H9 (cell line): ENCODE results near the gene NMRAL1. TPM values are rescaled to one million over a fixed set of nuclear protein-coding genes. Genes with fewer than 3 reads are reported as not detected.

Experiments
- DNase-seq: peaks from one replicate; pipeline ENCODE4 v3.0.0-alpha.2; 2017
- H2AFZ ChIP-seq: one replicate; pipeline ENCODE4 v1.6.1; 2013; ENCODE audit warnings: mild to moderate bottlenecking, low read length, control low read depth, moderate library complexity
- H2AK5ac ChIP-seq: 2 replicates; pipeline ENCODE4 v1.6.1; 2013; ENCODE audit warnings: low read length, control low read depth, mixed read lengths; ENCODE audit not compliant: insufficient read length
- H2BK120ac ChIP-seq: one replicate; pipeline ENCODE4 v1.6.1; 2013; ENCODE audit warnings: low read depth, mild to moderate bottlenecking, low read length, control low read depth, inconsistent platforms; ENCODE audit not compliant: poor library complexity, severe bottlenecking
- H2BK12ac ChIP-seq: 2 replicates; pipeline ENCODE4 v1.6.1; 2013; ENCODE audit warnings: low read length, control low read depth, mixed read lengths, low read depth; ENCODE audit not compliant: insufficient read length
- H2BK15ac ChIP-seq: 2 replicates; pipeline ENCODE4 v1.6.1; 2013; ENCODE audit warnings: low read depth, low read length, control low read depth
- H2BK20ac ChIP-seq: one replicate; pipeline ENCODE4 v1.6.1; 2013; ENCODE audit warnings: low read depth, mild to moderate bottlenecking, low read length, control low read depth, inconsistent platforms; ENCODE audit not compliant: poor library complexity, severe bottlenecking
- H2BK5ac ChIP-seq: 2 replicates; pipeline ENCODE4 v1.6.1; 2013; ENCODE audit warnings: low read length, control low read depth, mixed read lengths; ENCODE audit not compliant: insufficient read length
- H3K14ac ChIP-seq: 2 replicates; pipeline ENCODE4 v1.6.1; 2013; ENCODE audit warnings: low read length, control low read depth; ENCODE audit not compliant: insufficient read depth
- H3K18ac ChIP-seq: 2 replicates; pipeline ENCODE4 v1.6.1; 2013; ENCODE audit warnings: low read depth, mild to moderate bottlenecking, mixed read lengths, low read length, control low read depth; ENCODE audit not compliant: insufficient read length
- H3K23ac ChIP-seq: 2 replicates; pipeline ENCODE4 v1.6.1; 2013; ENCODE audit warnings: low read length, control low read depth, mixed read lengths, low read depth; ENCODE audit not compliant: insufficient read length
- H3K23me2 ChIP-seq: 2 replicates; pipeline ENCODE4 v1.6.1; 2013; ENCODE audit warnings: low read depth, mild to moderate bottlenecking, mixed read lengths, low read length, control low read depth; ENCODE audit not compliant: insufficient read length, poor library complexity, severe bottlenecking
- H3K27ac ChIP-seq: 2 replicates; pipeline ENCODE4 v1.5.1; 2013; ENCODE audit warnings: low read length, control low read depth, mixed read lengths, low read depth; ENCODE audit not compliant: insufficient read length
- H3K27me3 ChIP-seq: 2 replicates; pipeline ENCODE4 v1.6.1; 2013; ENCODE audit warnings: low read length, control low read depth, inconsistent platforms; ENCODE audit not compliant: insufficient read depth
- H3K4ac ChIP-seq: 2 replicates; pipeline ENCODE4 v1.6.1; 2013; ENCODE audit warnings: low read depth, mild to moderate bottlenecking, control low read depth, inconsistent platforms, low read length, moderate library complexity
- H3K4me1 ChIP-seq: 2 replicates; pipeline ENCODE4 v1.6.1; 2013; ENCODE audit warnings: low read length, control low read depth, inconsistent platforms; ENCODE audit not compliant: insufficient read depth
- H3K4me2 ChIP-seq: 2 replicates; pipeline ENCODE4 v1.6.1; 2013; ENCODE audit warnings: low read length, control low read depth, mixed read lengths; ENCODE audit not compliant: insufficient read length, insufficient read depth
- H3K56ac ChIP-seq: 2 replicates; pipeline ENCODE4 v1.6.1; 2013; ENCODE audit warnings: low read depth, mild to moderate bottlenecking, mixed read lengths, low read length, control low read depth; ENCODE audit not compliant: insufficient read length
- H3K79me1 ChIP-seq: 2 replicates; pipeline ENCODE4 v1.6.1; 2013; ENCODE audit warnings: low read depth, mild to moderate bottlenecking, moderate library complexity, low read length, control low read depth, inconsistent platforms; ENCODE audit not compliant: insufficient read depth, poor library complexity, severe bottlenecking
- H3K79me2 ChIP-seq: 2 replicates; pipeline ENCODE4 v1.6.1; 2013; ENCODE audit warnings: low read length, control low read depth, inconsistent platforms; ENCODE audit not compliant: insufficient read depth
- H3K9ac ChIP-seq: 2 replicates; pipeline ENCODE4 v1.6.1; 2013; ENCODE audit warnings: low read length, control low read depth, mixed read lengths; ENCODE audit not compliant: insufficient read length; ENCODE audit errors: extremely low read depth
- H3K9me3 ChIP-seq: one replicate; pipeline ENCODE4 v1.6.1; 2013; ENCODE audit warnings: low read depth, low read length, inconsistent platforms; ENCODE audit not compliant: control insufficient read depth
- H3T11ph ChIP-seq: one replicate; pipeline ENCODE4 v1.6.1; 2013; ENCODE audit warnings: mild to moderate bottlenecking, low read length, control low read depth, inconsistent platforms
- H4K20me1 ChIP-seq: one replicate; pipeline ENCODE4 v1.6.1; 2013; ENCODE audit not compliant: control insufficient read depth, insufficient read length, insufficient read depth
- H4K5ac ChIP-seq: 2 replicates; pipeline ENCODE4 v1.6.1; 2013; ENCODE audit warnings: low read depth, mild to moderate bottlenecking, mixed read lengths, low read length, control low read depth; ENCODE audit not compliant: insufficient read length
- H4K8ac ChIP-seq: replicated peaks from 2 replicates; pipeline ENCODE4 v1.6.1; 2013; ENCODE audit warnings: low read length, control low read depth, mixed read lengths, low read depth; ENCODE audit not compliant: insufficient read length
- H4K91ac ChIP-seq: 2 replicates; pipeline ENCODE4 v1.6.1; 2013; ENCODE audit warnings: low read depth, mild to moderate bottlenecking, moderate library complexity, mixed read lengths, low read length, control low read depth; ENCODE audit not compliant: insufficient read length
- H3K27ac Mint-ChIP-seq, 3 experiments: 2 replicates in 2 of 3; 3 replicates in 1 of 3; pipeline ENCODE4 v1.8.0; 2020 to 2021; ENCODE audit warnings: mixed read lengths in 3 of 3, mild to moderate bottlenecking in 1 of 3, moderate library complexity in 1 of 3
- H3K27me3 Mint-ChIP-seq: 2 replicates; pipeline ENCODE4 v1.8.0; 2021; ENCODE audit warnings: low read depth, mild to moderate bottlenecking, moderate library complexity, mixed read lengths
- H3K36me3 Mint-ChIP-seq, 3 experiments: 2 replicates in 2 of 3; 3 replicates in 1 of 3; pipeline ENCODE4 v1.8.0; 2020 to 2021; ENCODE audit warnings: low read depth in 3 of 3, mixed read lengths in 3 of 3; ENCODE audit not compliant: insufficient read depth in 1 of 3
- H3K4me1 Mint-ChIP-seq, 2 experiments: 2 replicates each; pipeline ENCODE4 v1.8.0; 2020; ENCODE audit warnings: mixed read lengths in 2 of 2
- H3K4me3 Mint-ChIP-seq, 2 experiments: 2 replicates in 1 of 2; 3 replicates in 1 of 2; pipeline ENCODE4 v1.8.0; 2020 to 2021; ENCODE audit warnings: mild to moderate bottlenecking in 2 of 2, mixed read lengths in 2 of 2, moderate library complexity in 1 of 2
- H3K9me3 Mint-ChIP-seq, 2 experiments: 2 replicates in 1 of 2; 3 replicates in 1 of 2; pipeline ENCODE4 v1.8.0; 2020; ENCODE audit warnings: mild to moderate bottlenecking in 2 of 2, mixed read lengths in 2 of 2, moderate library complexity in 1 of 2
- WGBS: extraction: QIAGEN DNeasy Blood & Tissue Kit; methylation state at CpG from one replicate; pipeline ENCODE4 v1.1.7; 2013; ENCODE audit warnings: missing lambda C conversion rate, low lambda C conversion rate, mixed read lengths; ENCODE audit not compliant: insufficient read length; ENCODE audit errors: extremely low coverage; 5-methylcytosine and 5-hydroxymethylcytosine counted together
- total RNA-seq: library from RNA; stranded (reverse); gene quantifications from 2 replicates; pipeline ENCODE4 v1.2.1, GENCODE V29; 2021
- TF ChIP-seq, protein P1 (sequence below): fragments of 200-600 bp; sonication (generic); conservative IDR thresholded peaks from 3 replicates; pipeline ENCODE4 v1.8.0; 2021; ENCODE audit warnings: antibody characterized with exemption, mild to moderate bottlenecking

NMRAL1 gene
- total RNA-seq, 1 experiment from 2014 or later = 78.9 TPM

- no peak overlapping the region for H3K27ac ChIP-seq
- no peak for DNase-seq
- no peak overlapping the region for H2AK5ac ChIP-seq
- H3K9ac ChIP-seq = no peak overlapping the region
- no peak overlapping the region for H4K5ac ChIP-seq
- Mint-ChIP-seq H3K27me3 (no peaks in the 10 kb centered on the region; the same call in 1 of the 2 replicates), H3K4me1 (peaks cover 4 to 11% of the 10 kb centered on the region in 2 experiments; a peak in 3 of 4 replicates), H3K36me3 (peaks cover 16 to 33% (median 33%) of the 10 kb centered on the region in 3 experiments; a peak in 6 of 7 replicates), H3K9me3 (no peaks in the 10 kb centered on the region), H3K27ac (peak overlapping the region in 2 of 3 experiments; percentile 66 to 79; a peak in 3 of 7 replicates), H3K4me3 (no peak overlapping the region)
- TF ChIP-seq, protein P1, sequence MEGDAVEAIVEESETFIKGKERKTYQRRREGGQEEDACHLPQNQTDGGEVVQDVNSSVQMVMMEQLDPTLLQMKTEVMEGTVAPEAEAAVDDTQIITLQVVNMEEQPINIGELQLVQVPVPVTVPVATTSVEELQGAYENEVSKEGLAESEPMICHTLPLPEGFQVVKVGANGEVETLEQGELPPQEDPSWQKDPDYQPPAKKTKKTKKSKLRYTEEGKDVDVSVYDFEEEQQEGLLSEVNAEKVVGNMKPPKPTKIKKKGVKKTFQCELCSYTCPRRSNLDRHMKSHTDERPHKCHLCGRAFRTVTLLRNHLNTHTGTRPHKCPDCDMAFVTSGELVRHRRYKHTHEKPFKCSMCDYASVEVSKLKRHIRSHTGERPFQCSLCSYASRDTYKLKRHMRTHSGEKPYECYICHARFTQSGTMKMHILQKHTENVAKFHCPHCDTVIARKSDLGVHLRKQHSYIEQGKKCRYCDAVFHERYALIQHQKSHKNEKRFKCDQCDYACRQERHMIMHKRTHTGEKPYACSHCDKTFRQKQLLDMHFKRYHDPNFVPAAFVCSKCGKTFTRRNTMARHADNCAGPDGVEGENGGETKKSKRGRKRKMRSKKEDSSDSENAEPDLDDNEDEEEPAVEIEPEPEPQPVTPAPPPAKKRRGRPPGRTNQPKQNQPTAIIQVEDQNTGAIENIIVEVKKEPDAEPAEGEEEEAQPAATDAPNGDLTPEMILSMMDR = no peak
- no peaks in the 10 kb centered on the region for H4K20me1 ChIP-seq
- no peak overlapping the region for H3K4ac ChIP-seq
- no peak overlapping the region for H2BK12ac ChIP-seq
- no peak overlapping the region for H2BK120ac ChIP-seq
- no peaks in the 10 kb centered on the region for H3K4me1 ChIP-seq
- H2BK20ac ChIP-seq = no peak overlapping the region
- H3T11ph ChIP-seq = no peak overlapping the region
- H3K79me2 ChIP-seq = no peaks in the 10 kb centered on the region
- no peak overlapping the region for H2AFZ ChIP-seq
- no peak overlapping the region for H2BK15ac ChIP-seq
- H3K9me3 ChIP-seq = no peaks in the 10 kb centered on the region
- H3K79me1 ChIP-seq = no peaks in the 10 kb centered on the region
- H3K27me3 ChIP-seq = no peaks in the 10 kb centered on the region
- no peak overlapping the region for H3K18ac ChIP-seq
- no peak overlapping the region for H3K56ac ChIP-seq
- H3K23ac ChIP-seq = no peak overlapping the region
- H2BK5ac ChIP-seq = no peak overlapping the region
- no peak overlapping the region for H4K91ac ChIP-seq
- no CpG with 5 or more reads among the region's 19 CpGs for WGBS
- H3K14ac ChIP-seq = no peak overlapping the region; the same call in 1 of the 2 replicates
- no peak overlapping the region for H3K4me2 ChIP-seq
- H3K23me2 ChIP-seq = no peaks in the 10 kb centered on the region
- no peak overlapping the region for H4K8ac ChIP-seq
Observed at GRCh38 chr16:4513086-4513860, 38.8 kb upstream of the NMRAL1 start.
